Measurements from ENCODE around the gene ATAD1.

Gene ATAD1

DNA sequence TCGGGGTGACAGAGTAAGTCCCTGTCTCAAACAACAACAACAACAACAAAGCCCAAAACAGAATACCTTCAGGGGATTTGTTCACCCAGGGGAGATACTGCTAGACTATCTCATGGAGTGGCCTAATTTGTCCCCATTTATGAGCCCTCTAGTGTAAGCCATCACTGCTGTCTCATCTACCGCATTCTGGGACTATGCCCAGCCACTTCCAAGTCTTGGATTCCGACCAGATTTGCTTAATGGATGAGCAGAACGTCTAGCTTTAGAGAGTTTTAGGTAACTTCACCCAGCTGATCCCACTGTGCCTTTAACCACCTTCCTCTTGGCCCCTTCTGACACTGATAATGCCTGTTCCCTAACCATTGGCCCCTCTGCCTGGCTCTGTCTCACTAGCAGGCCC, 111.3 kb downstream of the ATAD1 start:
- Histone ChIP-seq H3K79me2 (ENCODE audit: insufficient read depth, low read depth) (no peaks in the 10 kb centered on the region), H3K4me3 (IDR thresholded peaks at IDR 0.05; ENCODE audit: insufficient read depth, low read depth, low read length) (no peak overlapping the region), H3K27me3 (ENCODE audit: insufficient read depth, low read depth) (no peaks in the 10 kb centered on the region), H3K4me1 (ENCODE audit: low read depth, poor library complexity, severe bottlenecking) (no peaks in the 10 kb centered on the region), H3K4me2 (no peak overlapping the region), H4K20me1 (ENCODE audit: insufficient read depth) (no peaks in the 10 kb centered on the region), H2AFZ (ENCODE audit: low read depth) (no peak overlapping the region), H3K27ac (no peak overlapping the region), H3K36me3 (ENCODE audit: insufficient read depth) (no peaks in the 10 kb centered on the region), H3K9ac (no peak overlapping the region)
- TF ChIP-seq, protein P1, sequence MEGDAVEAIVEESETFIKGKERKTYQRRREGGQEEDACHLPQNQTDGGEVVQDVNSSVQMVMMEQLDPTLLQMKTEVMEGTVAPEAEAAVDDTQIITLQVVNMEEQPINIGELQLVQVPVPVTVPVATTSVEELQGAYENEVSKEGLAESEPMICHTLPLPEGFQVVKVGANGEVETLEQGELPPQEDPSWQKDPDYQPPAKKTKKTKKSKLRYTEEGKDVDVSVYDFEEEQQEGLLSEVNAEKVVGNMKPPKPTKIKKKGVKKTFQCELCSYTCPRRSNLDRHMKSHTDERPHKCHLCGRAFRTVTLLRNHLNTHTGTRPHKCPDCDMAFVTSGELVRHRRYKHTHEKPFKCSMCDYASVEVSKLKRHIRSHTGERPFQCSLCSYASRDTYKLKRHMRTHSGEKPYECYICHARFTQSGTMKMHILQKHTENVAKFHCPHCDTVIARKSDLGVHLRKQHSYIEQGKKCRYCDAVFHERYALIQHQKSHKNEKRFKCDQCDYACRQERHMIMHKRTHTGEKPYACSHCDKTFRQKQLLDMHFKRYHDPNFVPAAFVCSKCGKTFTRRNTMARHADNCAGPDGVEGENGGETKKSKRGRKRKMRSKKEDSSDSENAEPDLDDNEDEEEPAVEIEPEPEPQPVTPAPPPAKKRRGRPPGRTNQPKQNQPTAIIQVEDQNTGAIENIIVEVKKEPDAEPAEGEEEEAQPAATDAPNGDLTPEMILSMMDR (conservative IDR thresholded peaks at IDR 0.05; ENCODE audit: low read depth, low read length), result no peak

DNA sequence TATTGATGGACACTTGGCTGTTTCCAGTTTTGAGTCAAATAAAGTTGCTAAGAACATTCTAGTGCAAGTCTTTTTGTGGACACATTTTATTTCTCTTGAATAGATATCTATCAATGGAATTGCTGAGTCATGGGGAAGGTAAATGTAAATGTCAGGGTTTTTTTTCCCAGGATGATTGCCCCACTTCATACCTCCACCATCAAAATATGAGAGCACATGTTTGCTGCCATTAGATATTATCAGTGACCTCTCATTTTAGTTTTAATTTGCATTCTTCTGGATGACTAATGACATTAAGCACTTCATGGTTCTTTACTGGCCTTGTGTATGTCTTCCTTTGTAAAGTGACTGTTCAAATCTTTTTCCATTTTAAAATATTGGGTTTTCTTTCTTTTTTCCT, 112.7 kb downstream of the ATAD1 start:
- H4K20me1 ChIP-seq (ENCODE audit: insufficient read depth), result no peaks in the 10 kb centered on the region
- H3K36me3 ChIP-seq (ENCODE audit: insufficient read depth), result no peaks in the 10 kb centered on the region
- H3K27me3 ChIP-seq (ENCODE audit: insufficient read depth, low read depth), result no peaks in the 10 kb centered on the region
- no peak overlapping the region for H3K4me2 ChIP-seq
- H3K9ac ChIP-seq, result no peak overlapping the region
- H3K4me3 ChIP-seq (IDR thresholded peaks at IDR 0.05; ENCODE audit: insufficient read depth, low read depth, low read length), result no peak overlapping the region
- no peaks in the 10 kb centered on the region for H3K4me1 ChIP-seq (ENCODE audit: low read depth, poor library complexity, severe bottlenecking)
- no peak overlapping the region for H2AFZ ChIP-seq (ENCODE audit: low read depth)
- TF ChIP-seq, protein P1 (conservative IDR thresholded peaks at IDR 0.05; ENCODE audit: low read depth, low read length), result no peak
- no peaks in the 10 kb centered on the region for H3K79me2 ChIP-seq (ENCODE audit: insufficient read depth, low read depth)
- H3K27ac ChIP-seq, result no peak overlapping the region

DNA sequence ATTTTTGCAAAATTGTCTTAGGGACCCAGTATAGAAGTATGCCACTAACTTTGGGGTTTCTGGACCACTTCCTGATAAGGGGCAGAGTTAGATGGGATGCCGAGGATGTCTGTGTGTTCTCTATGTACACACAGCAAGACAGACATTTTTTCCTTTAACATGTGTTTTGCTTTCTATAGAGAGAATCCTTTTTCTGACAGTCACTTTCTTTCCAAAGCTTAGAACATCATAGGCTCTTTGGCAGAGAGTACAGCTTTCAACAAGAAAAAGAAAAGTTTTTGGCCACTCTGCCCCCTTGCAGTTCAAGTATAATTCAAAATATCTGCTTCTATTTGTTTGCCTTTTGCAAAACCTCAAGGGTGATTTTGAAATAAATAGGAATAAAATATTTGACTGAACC, 114.3 kb downstream of the ATAD1 start:
- H3K27ac ChIP-seq, result no peak overlapping the region

DNA sequence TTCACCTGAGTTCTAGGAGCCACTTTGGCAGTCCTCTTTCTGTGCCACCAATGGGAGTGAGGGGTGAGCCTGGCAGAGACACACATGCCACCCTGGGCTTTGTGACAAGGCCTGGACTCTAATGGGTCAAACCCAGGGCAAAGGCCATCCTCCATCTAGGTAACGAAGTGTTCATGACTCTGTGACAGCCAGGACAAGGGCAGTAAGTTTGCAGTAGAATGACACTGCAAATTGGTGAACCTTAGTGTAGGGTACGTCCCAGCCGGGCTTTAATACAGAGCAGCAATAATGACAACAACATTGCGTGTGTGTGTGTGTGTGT, 115.1 kb downstream of the ATAD1 start:
- Histone ChIP-seq H3K4me1 (ENCODE audit: low read depth, poor library complexity, severe bottlenecking) (no peaks in the 10 kb centered on the region), H3K4me3 (IDR thresholded peaks at IDR 0.05; ENCODE audit: insufficient read depth, low read depth, low read length) (no peak overlapping the region), H2AFZ (ENCODE audit: low read depth) (no peak overlapping the region), H3K36me3 (ENCODE audit: insufficient read depth) (no peaks in the 10 kb centered on the region), H3K4me2 (no peak overlapping the region), H3K79me2 (ENCODE audit: insufficient read depth, low read depth) (no peaks in the 10 kb centered on the region), H3K27me3 (ENCODE audit: insufficient read depth, low read depth) (no peaks in the 10 kb centered on the region), H3K27ac (no peak overlapping the region), H4K20me1 (ENCODE audit: insufficient read depth) (no peaks in the 10 kb centered on the region), H3K9ac (no peak overlapping the region)
- TF ChIP-seq, protein P1 (conservative IDR thresholded peaks at IDR 0.05; ENCODE audit: low read depth, low read length), result no peak

More for the DNA sequence above, 114.3 kb downstream of the ATAD1 start:
- no peak overlapping the region for H2AFZ ChIP-seq (ENCODE audit: low read depth)
- TF ChIP-seq, protein P1 (conservative IDR thresholded peaks at IDR 0.05; ENCODE audit: low read depth, low read length), result no peak
- no peak overlapping the region for H3K9ac ChIP-seq
- no peaks in the 10 kb centered on the region for H3K79me2 ChIP-seq (ENCODE audit: insufficient read depth, low read depth)
- H3K4me1 ChIP-seq (ENCODE audit: low read depth, poor library complexity, severe bottlenecking), result no peaks in the 10 kb centered on the region
- no peak overlapping the region for H3K4me3 ChIP-seq (IDR thresholded peaks at IDR 0.05; ENCODE audit: insufficient read depth, low read depth, low read length)
- no peak overlapping the region for H3K4me2 ChIP-seq
- no peaks in the 10 kb centered on the region for H4K20me1 ChIP-seq (ENCODE audit: insufficient read depth)
- no peaks in the 10 kb centered on the region for H3K36me3 ChIP-seq (ENCODE audit: insufficient read depth)
- H3K27me3 ChIP-seq (ENCODE audit: insufficient read depth, low read depth), result no peaks in the 10 kb centered on the region
